Lower leg skin (tissue), 4 donors: ENCODE results near the gene ZFYVE27. TPM values are rescaled to one million over a fixed set of nuclear protein-coding genes. Genes with fewer than 3 reads are reported as not detected.

Experiments used
- DNase-seq, 2 donors: peaks; one replicate each; pipeline ENCODE4 v3.0.0-alpha.2; 2019; ENCODE audit warnings: low spot score in 2 of 2
- H3K4me3 ChIP-seq: fragments of 200-600 bp; sonication (generic); 2 replicates; pipeline ENCODE4 v1.5.1; 2017; ENCODE audit warnings: mild to moderate bottlenecking, low read depth; ENCODE audit not compliant: poor library complexity, severe bottlenecking
- CTCF ChIP-seq, 3 donors: fragments of 450-650 bp; IDR thresholded peaks; one replicate each; pipeline ENCODE4 v1.5.1; 2016; ENCODE audit warnings: antibody characterized with exemption in 3 of 3, mild to moderate bottlenecking in 3 of 3, moderate library complexity in 2 of 3
- POLR2A ChIP-seq, 2 donors: fragments of 450-650 bp; IDR thresholded peaks; one replicate each; pipeline ENCODE4 v1.6.1; 2016 to 2017; ENCODE audit warnings: antibody characterized with exemption in 2 of 2, mild to moderate bottlenecking in 1 of 2, moderate library complexity in 1 of 2
- WGBS, 2 donors: methylation state at CpG; one replicate each; pipeline ENCODE4 v1.1.5; 2018; 5-methylcytosine and 5-hydroxymethylcytosine counted together
- intact Hi-C: fragments of 100-400 bp; cut with DNase I; formaldehyde crosslinking; loops from one replicate; pipeline ENCODE4 v1.15.0; 2023; ENCODE audit warnings: low total_unique reads
- total RNA-seq, 4 donors: library from RNA; depleted of rRNA; stranded (reverse); fragments of >200 nt; gene quantifications; one replicate each; pipeline ENCODE4 v1.1.0, GENCODE V29; 2016

The ZFYVE27 gene
- total RNA-seq, 4 donors from 2014 or later, result 18.7 to 35.0 (median 21.4) TPM

- intact Hi-C loops, result no loop called here
- TF ChIP-seq POLR2A (IDR thresholded peaks at IDR 0.05), result no peak
- no peak for TF ChIP-seq CTCF (IDR thresholded peaks at IDR 0.05)
- DNase-seq, result no peak
- H3K4me3 ChIP-seq, result no peak overlapping the region
- whole genome bisulfite sequencing, 2 donors, result 87 to 93% methylated on average over 9 to 10 of the region's 10 CpGs
Measured at GRCh38 chr10:97762056-97762455, 25.1 kb downstream of the ZFYVE27 start.

- no peak for DNase-seq
- 75 to 79% methylated on average over 5 of the region's 5 CpGs for WGBS, 2 donors
- H3K4me3 ChIP-seq, result no peak overlapping the region
- intact Hi-C loops, result no loop called here
- TF ChIP-seq POLR2A (IDR thresholded peaks at IDR 0.05), result no peak
Measured at GRCh38 chr10:97762816-97763215, 25.9 kb downstream of the ZFYVE27 start.

GRCh38 chr10:97763411-97763810 is 26.5 kb downstream of the ZFYVE27 start:
- TF ChIP-seq POLR2A (IDR thresholded peaks at IDR 0.05) (no peak), CTCF (IDR thresholded peaks at IDR 0.05) (no peak)
- DNase-seq, result no peak
- intact Hi-C loops, result no loop called here
- WGBS, 2 donors, result 82 to 92% methylated on average over 2 of the region's 2 CpGs
- no peak overlapping the region for H3K4me3 ChIP-seq

GRCh38 chr10:97763947-97764346 is 27.0 kb downstream of the ZFYVE27 start:
- no peak overlapping the region for H3K4me3 ChIP-seq
- intact Hi-C loops, result no loop called here
- 90 to 95% methylated on average over 3 of the region's 3 CpGs for WGBS, 2 donors
- no peak for DNase-seq
- TF ChIP-seq CTCF (IDR thresholded peaks at IDR 0.05) (no peak), POLR2A (IDR thresholded peaks at IDR 0.05) (no peak)

- H3K4me3 ChIP-seq, result no peak overlapping the region
- DNase-seq, result no peak
- intact Hi-C loops, result no loop called here
- TF ChIP-seq POLR2A (IDR thresholded peaks at IDR 0.05) (no peak), CTCF (IDR thresholded peaks at IDR 0.05) (no peak)
- 67 to 74% methylated on average over 7 of the region's 7 CpGs for WGBS, 2 donors
Measured at GRCh38 chr10:97764519-97764931, 27.6 kb downstream of the ZFYVE27 start.

- intact Hi-C loops, result no loop called here
- 91 to 92% methylated on average over 15 of the region's 15 CpGs for WGBS, 2 donors
Measured at GRCh38 chr10:97765201-97765600, 28.3 kb downstream of the ZFYVE27 start.

More at GRCh38 chr10:97765201-97765600, 28.3 kb downstream of the ZFYVE27 start:
- DNase-seq, result no peak
- TF ChIP-seq POLR2A (IDR thresholded peaks at IDR 0.05) (no peak), CTCF (IDR thresholded peaks at IDR 0.05) (no peak)
- H3K4me3 ChIP-seq, result no peak overlapping the region
